Activated CD8-positive, alpha-beta memory T cell treated with anti-CD3 and anti-CD28 coated beads for 48 hours (primary cell): ENCODE data around the gene TMEM259.

Experiments
- DNase-seq, 3 experiments: peaks; one replicate each; pipeline ENCODE4 v3.0.0-alpha.2; 2020; ENCODE audit warnings: low read depth in 2 of 3, low spot score in 2 of 3

Gene TMEM259

DNA sequence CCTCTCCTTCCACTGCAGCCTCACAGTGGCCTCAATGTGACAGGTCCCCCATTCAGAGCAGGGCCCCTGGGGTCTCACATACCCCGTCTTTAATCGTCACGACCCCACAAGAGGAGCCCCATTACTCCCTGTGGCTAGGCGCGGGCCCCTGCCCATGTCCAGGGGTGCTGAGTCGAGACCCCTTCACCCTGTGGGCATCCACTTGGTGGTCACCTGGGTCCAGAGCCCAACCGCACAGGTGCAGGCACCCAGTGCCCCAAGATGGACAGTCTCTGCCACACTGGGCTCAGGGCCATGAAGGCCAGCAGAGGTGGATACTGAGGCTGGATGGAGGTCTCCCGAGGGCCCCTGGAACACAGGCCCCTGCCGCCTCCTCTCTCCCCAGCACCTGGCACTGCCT, 3.0 kb downstream of the TMEM259 start:
- DNase-seq: no peak

- DNase-seq: no peak
Measured at GRCh38 chr19:1017115-1017905, 3.6 kb downstream of the TMEM259 start.

DNA sequence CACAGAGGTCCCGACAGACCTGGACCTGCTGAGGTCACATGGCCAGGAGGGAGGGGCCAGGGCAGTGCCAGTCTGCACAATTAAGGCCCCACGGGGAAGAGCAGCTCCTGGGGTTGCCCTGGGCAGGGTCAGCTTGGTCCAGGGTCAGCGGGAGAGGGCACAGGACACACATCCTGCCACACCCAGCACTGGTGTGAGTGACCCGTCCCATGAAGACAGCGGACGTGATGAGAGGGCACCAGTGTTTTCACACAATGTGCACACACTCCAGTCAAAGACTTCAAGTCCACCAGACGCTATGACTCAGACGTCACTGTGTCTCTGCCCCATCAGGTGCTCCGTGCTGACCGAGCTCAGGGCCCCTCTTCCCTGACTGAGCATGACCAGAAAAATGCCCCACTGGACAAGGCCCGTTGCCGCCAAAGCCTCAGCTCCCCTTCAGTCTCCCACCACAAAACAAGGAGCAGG, 4.2 kb downstream of the TMEM259 start:
- DNase-seq: no peak

- DNase-seq: no peak
Measured at GRCh38 chr19:1015782-1016646, 4.9 kb downstream of the TMEM259 start.

DNA sequence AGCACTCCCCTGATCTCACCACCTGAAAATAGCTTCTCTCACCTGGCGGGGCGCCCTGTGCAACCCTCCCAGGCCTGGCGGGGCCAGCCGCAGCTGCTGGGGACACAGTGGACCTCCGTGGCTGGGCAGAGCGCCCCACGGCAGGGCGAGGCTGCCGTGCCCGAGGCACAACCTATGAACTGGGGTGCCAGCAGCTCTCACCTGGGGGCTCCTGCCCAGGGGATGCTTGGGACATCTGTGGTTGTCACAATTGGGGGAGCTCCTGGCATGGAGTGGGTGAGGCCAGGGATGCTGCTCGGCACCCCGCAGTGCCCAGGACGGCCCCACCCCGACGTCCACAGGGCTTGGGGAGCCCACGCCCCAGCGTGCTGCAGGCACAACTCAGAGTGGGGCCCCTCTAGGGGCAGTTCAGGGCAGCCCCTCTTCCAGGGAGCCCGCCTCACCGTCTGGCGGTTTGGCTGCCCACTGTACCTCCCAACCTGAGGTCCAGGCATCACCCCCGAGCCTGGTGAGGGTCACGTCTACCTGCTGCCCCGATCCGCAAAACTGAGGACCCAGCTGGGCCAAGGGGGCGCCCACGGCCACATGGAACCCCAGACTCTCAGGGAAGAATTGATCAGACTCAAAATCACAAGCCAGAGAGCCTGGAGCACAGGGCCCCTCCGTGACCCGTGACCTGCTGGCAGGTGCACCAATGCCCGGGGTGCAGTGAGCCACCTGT, 5.7 kb downstream of the TMEM259 start:
- no peak for DNase-seq

- no peak for DNase-seq
Measured at GRCh38 chr19:1014161-1015060, 6.5 kb downstream of the TMEM259 start.

DNA sequence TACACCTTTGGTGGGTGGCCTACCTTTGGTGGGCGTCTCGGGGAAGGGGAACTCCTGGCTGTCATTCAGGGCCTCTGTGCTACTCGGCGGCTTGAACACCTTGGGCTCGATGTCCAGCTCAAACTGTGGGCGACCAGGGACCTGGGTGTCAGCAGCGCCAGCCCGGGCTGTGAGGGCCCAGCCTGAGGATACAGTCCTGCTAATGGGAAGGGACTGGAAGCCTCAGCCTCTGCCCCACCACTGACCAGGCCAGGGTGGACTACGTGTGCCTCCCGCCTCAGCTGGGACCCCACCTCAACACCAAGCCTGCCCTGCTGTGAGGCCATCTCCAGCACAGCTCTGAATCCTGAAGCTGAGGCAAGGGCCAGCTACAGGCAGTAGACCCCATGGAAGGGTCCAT, 7.7 kb downstream of the TMEM259 start:
- DNase-seq: no peak

DNA sequence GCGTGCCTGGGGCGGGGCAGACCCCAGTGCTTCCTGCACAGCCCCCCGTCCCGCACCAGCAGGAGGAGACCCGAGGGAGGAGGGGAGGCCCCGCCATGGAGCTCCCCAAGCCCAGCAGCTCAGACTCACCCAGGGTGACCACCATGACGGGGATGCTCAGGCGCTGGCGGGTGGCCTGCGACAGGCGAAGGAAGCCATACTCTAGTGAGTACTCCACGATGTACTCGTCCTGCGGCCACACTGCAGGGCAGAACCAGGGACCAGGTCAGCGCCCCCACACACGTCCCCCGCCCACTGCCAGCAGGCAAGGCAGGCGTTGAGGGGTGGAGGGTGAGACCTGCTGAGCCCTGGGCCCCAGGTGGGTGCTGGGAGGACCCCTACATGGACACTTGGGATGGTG, 8.6 kb downstream of the TMEM259 start:
- DNase-seq: no peak

GRCh38 chr19:1011831-1012333, 9.0 kb downstream of the TMEM259 start:
- DNase-seq: no peak

DNA sequence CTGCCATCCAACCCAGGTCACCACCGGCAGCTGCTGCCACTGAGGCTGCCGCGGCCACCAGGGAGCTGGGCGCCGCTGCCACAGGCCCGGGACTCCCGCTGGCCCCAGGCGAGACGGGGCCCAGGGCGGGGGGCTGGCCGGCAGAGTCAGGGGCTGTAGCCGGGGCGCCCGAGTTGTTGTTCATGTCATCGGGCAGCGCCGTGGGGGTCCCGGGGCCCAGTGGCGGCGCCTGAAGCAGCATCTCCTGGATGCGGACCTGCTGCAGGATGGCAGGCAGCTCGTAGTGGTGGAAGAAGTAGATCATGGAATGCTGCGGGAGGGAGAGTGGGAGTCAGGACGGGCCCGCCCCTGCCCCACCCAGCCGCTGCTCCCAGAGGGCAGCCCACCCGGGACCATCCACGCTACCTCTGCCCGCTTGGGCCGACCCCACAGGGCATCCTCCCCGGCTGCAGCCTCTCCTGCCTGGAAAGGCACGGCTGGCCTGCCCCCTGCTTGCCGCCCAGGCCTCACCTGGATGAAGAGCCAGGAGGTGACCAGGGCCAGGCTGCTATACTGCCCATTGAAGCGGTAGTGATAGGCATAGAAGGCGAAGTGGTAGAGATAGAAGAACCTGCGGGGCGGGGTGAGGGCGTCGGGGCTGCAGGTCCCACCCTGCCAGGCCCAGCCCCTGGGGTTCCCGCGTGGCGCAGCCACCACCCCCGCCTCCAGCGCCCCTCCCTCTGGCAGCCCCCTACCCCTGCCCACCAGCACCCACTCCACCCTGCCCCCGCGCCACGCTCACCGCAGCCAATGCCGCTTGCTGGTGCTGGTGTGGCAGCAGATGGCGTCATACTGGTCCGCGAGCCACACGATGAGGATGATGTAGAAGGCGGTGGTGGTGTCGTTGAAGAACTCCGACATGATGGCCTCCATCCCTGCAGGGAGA, 10.1 kb downstream of the TMEM259 start:
- no peak for DNase-seq

- DNase-seq: no peak
Measured at GRCh38 chr19:1009981-1010538, 10.9 kb downstream of the TMEM259 start.

- no peak for DNase-seq
Measured at GRCh38 chr19:1009041-1009980, 11.6 kb downstream of the TMEM259 start.

- no peak for DNase-seq
Measured at GRCh38 chr19:1008268-1009040, 12.5 kb downstream of the TMEM259 start.

GRCh38 chr19:1007399-1008251, 13.3 kb downstream of the TMEM259 start:
- DNase-seq: no peak

DNA sequence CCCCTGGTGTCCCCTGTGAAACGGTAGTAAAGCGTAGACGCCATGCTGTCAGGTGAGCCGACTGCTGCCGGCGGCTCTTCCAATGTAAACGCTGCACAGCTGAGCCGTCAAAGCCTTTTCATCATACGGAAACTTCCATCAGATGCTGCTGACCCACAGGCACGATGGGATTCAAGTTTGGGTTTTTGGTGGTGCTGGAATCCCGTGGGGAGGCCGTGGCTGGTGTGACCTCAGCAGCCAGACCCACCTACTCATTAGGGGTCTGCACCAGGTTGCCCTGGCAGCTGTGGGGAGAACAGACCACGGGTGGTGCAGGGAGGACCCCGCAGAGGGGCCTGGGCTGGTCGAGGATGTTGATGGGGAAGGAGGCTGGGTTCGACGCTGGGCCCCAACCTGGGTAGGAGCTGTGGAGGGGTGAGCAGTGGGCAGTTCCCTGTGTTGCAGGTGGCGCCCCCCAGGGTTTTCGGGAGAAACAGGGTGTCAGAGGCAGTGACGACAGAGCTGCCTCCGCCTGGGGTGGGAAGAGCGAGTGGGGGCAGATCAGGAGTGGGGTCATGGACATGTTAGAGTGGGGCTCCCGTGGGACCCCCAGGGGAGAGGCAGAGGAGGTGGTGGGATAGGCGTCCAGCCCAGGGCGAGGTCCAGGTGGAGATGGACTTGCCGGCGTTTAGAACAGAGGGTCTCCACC, 14.1 kb downstream of the TMEM259 start:
- no peak for DNase-seq
